Stomach (tissue), 9 donors: ENCODE measurements around the gene NR2F2. TPM values are rescaled to one million over a fixed set of nuclear protein-coding genes. Genes with fewer than 3 reads are reported as not detected.

Experiments used
- DNase-seq, 2 donors: peaks; one replicate each; pipeline versions ENCODE4 v3.0.0 to v3.0.0-alpha.2; 2013 to 2019
- H3K27ac ChIP-seq, 5 donors: fragments of 200-600 bp in 4 of 5; sonication (generic) in 4 of 5; one replicate each; pipeline ENCODE4 v1.5.1; 2013 to 2019; ENCODE audit warnings: mild to moderate bottlenecking in 1 of 5, moderate library complexity in 1 of 5
- H3K27me3 ChIP-seq, 3 donors: fragments of 200-600 bp; sonication (generic); one replicate each; pipeline ENCODE4 v1.5.1; 2017 to 2019; ENCODE audit warnings: mixed run types in 1 of 3
- H3K36me3 ChIP-seq, 4 donors: fragments of 200-600 bp; sonication (generic); 1 replicate in 3 of 4; 2 replicates in 1 of 4; pipeline ENCODE4 v1.5.1; 2016 to 2019
- H3K4me1 ChIP-seq, 4 donors: fragments of 200-600 bp; sonication (generic); one replicate each; pipeline ENCODE4 v1.5.1; 2016 to 2019
- H3K4me3 ChIP-seq, 4 donors: fragments of 200-600 bp; sonication (generic) in 3 of 4; one replicate each; pipeline ENCODE4 v1.5.1; 2016 to 2019; ENCODE audit warnings: mild to moderate bottlenecking in 1 of 4
- H3K9me3 ChIP-seq, 4 donors: fragments of 200-600 bp; sonication (generic); one replicate each; pipeline ENCODE4 v1.5.1; 2016 to 2019
- EP300 ChIP-seq: sonication (generic); formaldehyde crosslinking; IDR thresholded peaks from one replicate; pipeline ENCODE4 v1.6.1; 2017; ENCODE audit warnings: antibody characterized with exemption
- POLR2A ChIP-seq, 4 donors: fragments of 450-650 bp; IDR thresholded peaks; one replicate each; pipeline ENCODE4 v1.6.1; 2016; ENCODE audit warnings: antibody characterized with exemption in 4 of 4, control low read depth in 2 of 4, mild to moderate bottlenecking in 1 of 4, moderate library complexity in 1 of 4
- POLR2AphosphoS5 ChIP-seq, 3 donors: sonication (generic); formaldehyde crosslinking; IDR thresholded peaks; one replicate each; pipeline ENCODE4 v1.6.1; 2016; ENCODE audit warnings: antibody characterized with exemption in 3 of 3
- WGBS, 5 donors: extraction: QIAGEN DNeasy Blood & Tissue Kit in 3 of 5; methylation state at CpG; one replicate each; pipeline versions ENCODE4 v1.1.5 to v1.1.7; 2013 to 2018; 5-methylcytosine and 5-hydroxymethylcytosine counted together
- intact Hi-C: fragments of 100-400 bp; cut with DNase I; formaldehyde crosslinking; loops from one replicate; pipeline ENCODE4 v1.15.1; 2023; ENCODE audit warnings: low total_unique reads
- polyA plus RNA-seq, 3 donors: library from polyadenylated mRNA; stranded (reverse); fragments of 200-250 nt; gene quantifications; one replicate each; pipeline ENCODE4 v1.2.3, GENCODE V29; 2013
- total RNA-seq, 5 donors: library from RNA; depleted of rRNA; stranded (reverse); fragments of >200 nt; gene quantifications; one replicate each; pipeline versions ENCODE4 v1.1.0 to v1.2.3, GENCODE V29; 2014 to 2016
- TF ChIP-seq, protein P1 (sequence below), 7 experiments: fragments of 450-650 bp in 4 of 7; fragments of 200-600 bp in 3 of 7; sonication (generic) in 3 of 7; IDR thresholded peaks; one replicate each; pipeline ENCODE4 v1.5.1; 2016 to 2019; ENCODE audit warnings: antibody characterized with exemption in 7 of 7, control low read depth in 2 of 7, mild to moderate bottlenecking in 1 of 7
- donor health status: healthy with polysubstance abuse.
- donor health status: Bipolar disorder and iron deficiency.
- donor health status: healthy.

NR2F2 gene
- total and polyA plus RNA-seq, 8 donors: 30.9 to 96.2 (median 43.5) TPM

DNA sequence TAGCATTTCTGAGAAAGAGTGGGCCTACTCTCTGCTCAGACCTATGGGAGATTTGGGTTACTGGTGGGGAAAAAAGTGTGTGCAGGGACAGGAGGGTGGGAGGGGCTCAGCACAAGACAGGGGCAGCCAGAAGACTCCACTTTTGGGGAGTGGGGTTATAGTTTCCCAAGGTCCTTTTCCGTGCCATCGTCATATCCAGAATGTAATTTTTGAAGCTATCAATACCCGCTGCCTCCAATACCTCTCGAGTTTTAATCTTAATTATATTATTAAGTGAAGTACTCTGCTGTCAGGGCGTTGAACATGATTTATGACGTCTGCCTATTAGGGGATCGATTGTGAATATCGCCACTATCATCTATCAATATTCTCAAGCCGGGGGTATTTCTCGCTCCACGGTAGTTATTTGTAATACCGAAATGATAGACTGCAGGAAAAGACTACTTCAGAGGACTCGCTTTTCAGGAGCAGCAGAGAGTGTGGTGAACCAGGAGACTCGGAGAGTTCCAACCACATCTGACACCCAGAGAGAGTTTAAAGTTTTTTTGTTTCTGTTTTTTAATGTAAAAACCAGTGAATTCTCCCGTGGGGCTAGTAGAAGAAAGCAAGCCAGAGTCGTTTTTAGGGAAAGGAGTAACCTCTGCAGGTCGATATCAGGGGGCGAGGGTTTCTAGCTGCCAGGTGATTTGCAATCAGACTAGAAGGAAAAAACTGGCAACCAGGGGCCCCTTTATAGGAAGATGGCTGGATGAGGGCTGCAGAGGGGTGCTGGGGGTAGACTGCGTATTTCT is 20.6 kb downstream of the NR2F2 start:
- Histone ChIP-seq H3K4me3 (peak overlapping the region; percentile 22 to 35 (median 31)), H3K9me3 (no peaks in the 10 kb centered on the region), H3K4me1 (peaks cover 52 to 87% (median 80%) of the 10 kb centered on the region in 4 donors), H3K27ac (peak overlapping the region; percentile 95 to 97 (median 97)), H3K27me3 (peaks cover 0 to 61% (median 8%) of the 10 kb centered on the region in 3 donors), H3K36me3 (no peaks in the 10 kb centered on the region)
- DNase-seq: no peak
- TF ChIP-seq, protein P1, sequence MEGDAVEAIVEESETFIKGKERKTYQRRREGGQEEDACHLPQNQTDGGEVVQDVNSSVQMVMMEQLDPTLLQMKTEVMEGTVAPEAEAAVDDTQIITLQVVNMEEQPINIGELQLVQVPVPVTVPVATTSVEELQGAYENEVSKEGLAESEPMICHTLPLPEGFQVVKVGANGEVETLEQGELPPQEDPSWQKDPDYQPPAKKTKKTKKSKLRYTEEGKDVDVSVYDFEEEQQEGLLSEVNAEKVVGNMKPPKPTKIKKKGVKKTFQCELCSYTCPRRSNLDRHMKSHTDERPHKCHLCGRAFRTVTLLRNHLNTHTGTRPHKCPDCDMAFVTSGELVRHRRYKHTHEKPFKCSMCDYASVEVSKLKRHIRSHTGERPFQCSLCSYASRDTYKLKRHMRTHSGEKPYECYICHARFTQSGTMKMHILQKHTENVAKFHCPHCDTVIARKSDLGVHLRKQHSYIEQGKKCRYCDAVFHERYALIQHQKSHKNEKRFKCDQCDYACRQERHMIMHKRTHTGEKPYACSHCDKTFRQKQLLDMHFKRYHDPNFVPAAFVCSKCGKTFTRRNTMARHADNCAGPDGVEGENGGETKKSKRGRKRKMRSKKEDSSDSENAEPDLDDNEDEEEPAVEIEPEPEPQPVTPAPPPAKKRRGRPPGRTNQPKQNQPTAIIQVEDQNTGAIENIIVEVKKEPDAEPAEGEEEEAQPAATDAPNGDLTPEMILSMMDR (IDR thresholded peaks at IDR 0.05): no peak
- no peak for TF ChIP-seq EP300
- TF ChIP-seq POLR2AphosphoS5 (IDR thresholded peaks at IDR 0.05): no peak
- no peak for TF ChIP-seq POLR2A (IDR thresholded peaks at IDR 0.05)
- 15 to 31% (median 26%) methylated on average over 19 of the region's 19 CpGs for WGBS, 5 donors
- intact Hi-C loops: no loop called here

DNA sequence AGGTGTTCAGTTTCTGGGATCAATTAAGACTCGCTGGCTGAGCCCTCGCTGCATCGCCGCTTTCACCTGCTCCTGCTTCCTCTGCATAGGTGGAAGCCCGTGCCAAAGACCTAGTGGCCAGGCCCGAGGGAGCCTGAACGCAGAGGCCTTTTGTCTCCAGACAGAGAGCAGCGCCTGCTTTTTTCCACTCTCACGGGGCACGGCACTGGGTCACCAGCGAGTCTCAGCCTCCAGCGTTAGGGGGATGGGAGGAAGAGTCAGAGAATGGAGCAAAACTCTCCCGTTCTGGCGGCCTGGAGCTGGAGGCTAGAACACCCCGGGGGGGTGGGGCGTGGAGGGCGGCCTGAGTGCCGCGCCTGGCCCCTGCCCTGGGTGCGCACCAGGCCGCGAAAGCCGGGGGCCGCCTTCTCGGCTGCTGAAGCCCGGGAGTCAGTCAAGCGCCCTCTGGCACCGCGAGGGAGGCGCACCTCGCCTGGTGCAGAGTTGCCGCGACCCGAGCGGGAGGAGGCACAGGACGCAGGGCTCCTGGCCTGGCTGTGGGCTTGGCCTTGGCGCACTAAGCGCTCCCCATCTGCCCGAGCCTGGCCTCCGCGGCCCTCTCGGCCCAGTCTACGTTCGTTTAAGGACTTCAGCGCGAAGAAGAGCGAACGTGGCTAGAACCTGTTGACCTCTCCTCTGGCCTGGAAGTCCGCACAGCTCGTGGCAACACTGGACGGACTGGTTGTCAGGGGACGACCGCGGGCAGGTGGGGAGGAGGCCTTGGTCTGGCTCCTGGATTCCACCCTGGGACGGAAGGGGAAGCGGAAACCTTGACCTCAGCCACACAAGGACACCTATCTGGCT is 21.5 kb downstream of the NR2F2 start:
- H3K9me3 ChIP-seq: no peaks in the 10 kb centered on the region
- intact Hi-C loops: no loop called here
- H3K4me1 ChIP-seq: peaks cover 53 to 87% (median 81%) of the 10 kb centered on the region in 4 donors
- TF ChIP-seq POLR2AphosphoS5 (IDR thresholded peaks at IDR 0.05): peak in 2 of 3 donors; percentile 22 to 59
- TF ChIP-seq, protein P1 (IDR thresholded peaks at IDR 0.05): no peak
- peak in 1 of 4 donors; percentile 32 for TF ChIP-seq POLR2A (IDR thresholded peaks at IDR 0.05)
- no peaks in the 10 kb centered on the region for H3K36me3 ChIP-seq
- 11 to 28% (median 20%) methylated on average over 10 to 56 of the region's 56 CpGs for WGBS, 5 donors
- H3K4me3 ChIP-seq: peak overlapping the region; percentile 22 to 53 (median 31)
- H3K27me3 ChIP-seq: peaks cover 0 to 59% (median 8%) of the 10 kb centered on the region in 3 donors
- peak overlapping the region; percentile 95 to 97 (median 97) for H3K27ac ChIP-seq
- DNase-seq: peak; percentile 68 to 87

DNA sequence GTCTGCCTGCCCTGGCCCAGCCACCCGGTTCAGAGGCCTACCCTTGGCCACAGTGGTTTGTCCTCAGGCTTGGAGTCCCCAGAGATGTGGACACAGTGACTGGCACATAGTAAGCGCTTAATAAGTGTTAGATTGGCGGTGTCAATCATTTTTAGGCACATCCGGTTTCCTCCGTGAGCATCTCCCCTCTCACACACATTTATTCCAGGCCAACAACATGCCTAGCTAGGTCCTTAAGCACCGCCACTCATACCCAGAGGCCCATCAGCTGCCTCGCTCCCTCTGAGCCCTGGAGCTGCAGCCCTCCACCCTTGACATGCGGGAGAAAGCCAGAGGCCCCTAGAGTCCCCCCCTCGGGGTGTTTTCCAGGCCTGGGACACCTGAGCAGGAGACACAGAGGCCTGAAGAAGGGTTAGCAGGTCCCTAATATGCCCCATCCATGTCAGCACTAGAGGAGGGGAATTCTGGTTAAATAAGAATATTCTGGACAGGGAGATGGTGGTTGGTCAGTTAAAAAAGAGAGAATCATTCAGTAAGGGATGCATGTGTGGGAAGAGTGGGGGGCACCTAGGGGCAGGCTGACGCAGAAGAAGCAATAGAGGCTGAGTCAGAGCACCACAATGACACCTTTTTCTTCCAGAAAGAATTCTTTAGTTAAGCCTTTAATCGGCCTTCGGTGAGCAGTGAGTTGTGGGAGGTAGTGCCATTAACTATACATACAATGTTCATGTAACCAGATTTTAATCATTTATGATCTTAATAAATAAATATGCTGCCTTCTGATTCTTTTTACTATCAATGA is 22.3 kb downstream of the NR2F2 start:
- Histone ChIP-seq H3K4me1 (peaks cover 48 to 84% (median 77%) of the 10 kb centered on the region in 4 donors), H3K9me3 (no peaks in the 10 kb centered on the region), H3K27ac (peak overlapping the region; percentile 96 to 99 (median 97)), H3K36me3 (no peaks in the 10 kb centered on the region), H3K27me3 (peaks cover 0 to 55% (median 8%) of the 10 kb centered on the region in 3 donors), H3K4me3 (peak overlapping the region; percentile 22 to 59 (median 42))
- TF ChIP-seq POLR2A (IDR thresholded peaks at IDR 0.05) (no peak), POLR2AphosphoS5 (IDR thresholded peaks at IDR 0.05) (peak in 1 of 3 donors; percentile 10)
- WGBS, 5 donors: 19 to 43% (median 20%) methylated on average over 12 of the region's 12 CpGs
- DNase-seq: peak in 1 of 2 donors; percentile 67
- intact Hi-C loops: no loop called here

DNA sequence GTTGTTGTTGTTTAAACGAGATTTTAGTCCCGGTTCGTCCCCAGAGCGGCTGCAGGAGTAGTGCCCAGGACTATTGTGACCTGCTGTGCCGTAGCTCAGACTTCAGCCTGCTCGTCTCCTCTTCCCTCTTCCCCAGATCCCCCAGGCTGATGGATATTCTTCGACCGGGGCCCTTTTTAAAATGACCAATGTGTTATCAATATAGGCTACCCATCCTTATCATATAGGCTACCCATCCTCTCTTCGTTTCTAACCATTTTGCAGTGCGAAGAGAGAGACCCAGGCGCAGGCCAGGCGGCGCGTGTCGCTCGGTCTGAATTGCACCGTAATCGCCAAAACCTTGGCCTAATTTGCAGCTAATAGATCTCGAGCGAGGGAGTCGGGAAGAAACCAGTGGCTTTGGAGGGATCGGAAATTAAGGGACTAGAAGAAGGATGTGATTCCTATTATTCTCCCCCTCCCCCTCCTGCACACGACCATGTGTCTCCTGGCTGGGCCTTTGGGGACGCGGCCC is 23.0 kb downstream of the NR2F2 start:
- Histone ChIP-seq H3K27ac (peak overlapping the region; percentile 96 to 99 (median 97)), H3K4me3 (peak overlapping the region; percentile 51 to 67 (median 56)), H3K9me3 (no peaks in the 10 kb centered on the region), H3K36me3 (no peaks in the 10 kb centered on the region), H3K27me3 (peaks cover 0 to 59% (median 12%) of the 10 kb centered on the region in 3 donors), H3K4me1 (peaks cover 46 to 86% (median 77%) of the 10 kb centered on the region in 4 donors)
- TF ChIP-seq EP300 (no peak), POLR2AphosphoS5 (IDR thresholded peaks at IDR 0.05) (no peak), POLR2A (IDR thresholded peaks at IDR 0.05) (no peak)
- TF ChIP-seq, protein P1 (IDR thresholded peaks at IDR 0.05): no peak
- intact Hi-C loops: no loop called here
- WGBS, 5 donors: 14 to 37% (median 21%) methylated on average over 22 to 25 of the region's 25 CpGs
- peak in 1 of 2 donors; percentile 34 for DNase-seq
